Prostate gland (tissue), 2 donors: ENCODE measurements around the gene CECR2. TPM values are rescaled to one million over a fixed set of nuclear protein-coding genes. Genes with fewer than 3 reads are reported as not detected.

ENCODE experiments used
- DNase-seq: peaks from one replicate; pipeline ENCODE4 v3.0.0-alpha.2; 2019; ENCODE audit warnings: low spot score
- H3K27ac ChIP-seq, 2 donors: fragments of 200-600 bp; sonication (generic); 2 replicates each; pipeline ENCODE4 v1.5.1; 2017 to 2019
- H3K27me3 ChIP-seq: fragments of 200-600 bp; sonication (generic); replicated peaks from 2 replicates; pipeline ENCODE4 v1.5.1; 2019; ENCODE audit not compliant: insufficient read depth
- H3K36me3 ChIP-seq, 2 donors: fragments of 200-600 bp; sonication (generic); 1 replicate in 1 of 2; 2 replicates in 1 of 2; pipeline versions ENCODE4 v1.5.1 to v1.8.1; 2017 to 2019
- H3K4me1 ChIP-seq: fragments of 200-600 bp; sonication (generic); replicated peaks from 2 replicates; pipeline ENCODE4 v1.5.1; 2019
- H3K4me3 ChIP-seq, 2 donors: fragments of 200-600 bp; sonication (generic); 2 replicates each; pipeline ENCODE4 v1.5.1; 2017 to 2019
- H3K9me3 ChIP-seq: fragments of 200-600 bp; sonication (generic); 2 replicates; pipeline ENCODE4 v1.5.1; 2017
- POLR2A ChIP-seq: fragments of 450-650 bp; IDR thresholded peaks from one replicate; pipeline ENCODE4 v1.6.1; 2016; ENCODE audit warnings: antibody characterized with exemption, mild to moderate bottlenecking
- POLR2AphosphoS5 ChIP-seq: sonication (generic); formaldehyde crosslinking; IDR thresholded peaks from one replicate; pipeline ENCODE4 v1.6.1; 2017; ENCODE audit warnings: antibody characterized with exemption
- WGBS: methylation state at CpG from one replicate; pipeline ENCODE4 v1.1.5; 2018; 5-methylcytosine and 5-hydroxymethylcytosine counted together
- intact Hi-C: fragments of 100-400 bp; cut with DNase I; formaldehyde crosslinking; loops from one replicate; pipeline ENCODE4 v1.14.2; 2022
- total RNA-seq, 2 donors: library from RNA; depleted of rRNA; stranded (reverse); fragments of >200 nt; gene quantifications; one replicate each; pipeline ENCODE4 v1.1.0, GENCODE V29; 2016
- TF ChIP-seq, protein P1 (sequence below), 4 experiments: fragments of 200-600 bp in 2 of 4; fragments of 450-650 bp in 2 of 4; sonication (generic) in 2 of 4; IDR thresholded peaks; 1 replicate in 3 of 4; 2 replicates in 1 of 4; pipeline ENCODE4 v1.5.1; 2016 to 2019; ENCODE audit warnings: antibody characterized with exemption in 4 of 4, mild to moderate bottlenecking in 2 of 4, moderate library complexity in 2 of 4

The CECR2 gene
- total RNA-seq, 2 donors from 2014 or later = 3.1 to 10.1 TPM

DNA sequence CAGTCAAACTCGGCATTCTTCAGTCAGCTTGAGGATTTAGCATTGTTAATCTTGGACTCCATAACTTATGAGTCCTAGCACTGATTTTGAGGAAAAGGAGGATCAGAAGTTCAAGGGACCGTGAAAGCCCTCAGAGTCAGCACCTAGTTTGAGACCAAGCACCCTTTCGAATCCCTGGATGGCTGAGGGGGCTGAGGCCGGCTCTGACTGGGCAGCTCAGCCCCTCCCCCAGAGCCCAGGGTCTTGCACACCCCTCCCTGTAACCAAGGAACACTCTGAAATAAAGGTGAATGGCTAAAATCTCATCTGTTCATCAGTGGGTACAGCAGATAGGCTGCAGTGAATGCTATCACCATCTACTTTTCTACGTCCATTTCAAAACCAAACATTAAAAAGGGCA lies 221.3 kb downstream of the CECR2 start:
- Histone ChIP-seq H3K4me1 (no peaks in the 10 kb centered on the region), H3K4me3 (no peak overlapping the region), H3K36me3 (peaks cover 0 to 15% of the 10 kb centered on the region in 2 donors), H3K9me3 (no peaks in the 10 kb centered on the region), H3K27me3 (no peaks in the 10 kb centered on the region), H3K27ac (no peak overlapping the region)
- 79% methylated on average over 5 of the region's 5 CpGs for WGBS
- no peak for DNase-seq
- intact Hi-C loops = no loop called here
- no peak for TF ChIP-seq POLR2A
- TF ChIP-seq POLR2AphosphoS5 = no peak
- TF ChIP-seq, protein P1, sequence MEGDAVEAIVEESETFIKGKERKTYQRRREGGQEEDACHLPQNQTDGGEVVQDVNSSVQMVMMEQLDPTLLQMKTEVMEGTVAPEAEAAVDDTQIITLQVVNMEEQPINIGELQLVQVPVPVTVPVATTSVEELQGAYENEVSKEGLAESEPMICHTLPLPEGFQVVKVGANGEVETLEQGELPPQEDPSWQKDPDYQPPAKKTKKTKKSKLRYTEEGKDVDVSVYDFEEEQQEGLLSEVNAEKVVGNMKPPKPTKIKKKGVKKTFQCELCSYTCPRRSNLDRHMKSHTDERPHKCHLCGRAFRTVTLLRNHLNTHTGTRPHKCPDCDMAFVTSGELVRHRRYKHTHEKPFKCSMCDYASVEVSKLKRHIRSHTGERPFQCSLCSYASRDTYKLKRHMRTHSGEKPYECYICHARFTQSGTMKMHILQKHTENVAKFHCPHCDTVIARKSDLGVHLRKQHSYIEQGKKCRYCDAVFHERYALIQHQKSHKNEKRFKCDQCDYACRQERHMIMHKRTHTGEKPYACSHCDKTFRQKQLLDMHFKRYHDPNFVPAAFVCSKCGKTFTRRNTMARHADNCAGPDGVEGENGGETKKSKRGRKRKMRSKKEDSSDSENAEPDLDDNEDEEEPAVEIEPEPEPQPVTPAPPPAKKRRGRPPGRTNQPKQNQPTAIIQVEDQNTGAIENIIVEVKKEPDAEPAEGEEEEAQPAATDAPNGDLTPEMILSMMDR (IDR thresholded peaks at IDR 0.05) = no peak

DNA sequence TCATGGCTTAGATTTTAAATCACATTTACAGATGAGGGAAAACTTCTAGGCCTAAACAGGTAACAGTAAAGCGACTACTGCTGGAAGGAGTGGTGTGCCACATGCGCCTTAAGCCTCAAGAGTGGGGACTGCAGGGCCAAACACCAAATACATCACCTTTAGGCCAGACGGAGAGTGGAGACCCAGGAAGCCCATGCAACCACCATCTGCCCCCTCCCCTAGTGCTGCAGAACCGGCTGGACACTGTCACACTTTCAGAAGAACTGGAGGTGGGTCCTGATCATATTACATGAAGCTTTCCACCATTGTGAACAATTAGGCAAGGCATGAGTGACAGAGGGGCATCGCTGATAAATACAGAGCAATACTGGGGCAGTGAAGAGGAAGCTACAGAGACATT lies 222.9 kb downstream of the CECR2 start:
- Histone ChIP-seq H3K27ac (no peak overlapping the region), H3K4me1 (no peaks in the 10 kb centered on the region), H3K9me3 (no peaks in the 10 kb centered on the region), H3K36me3 (peaks cover 3 to 20% of the 10 kb centered on the region in 2 donors), H3K4me3 (no peak overlapping the region), H3K27me3 (no peaks in the 10 kb centered on the region)
- no peak for DNase-seq
- intact Hi-C loops = no loop called here
- TF ChIP-seq, protein P1 (IDR thresholded peaks at IDR 0.05) = no peak
- TF ChIP-seq POLR2A = no peak
- TF ChIP-seq POLR2AphosphoS5 = no peak
- 86% methylated on average over 5 of the region's 5 CpGs for WGBS

DNA sequence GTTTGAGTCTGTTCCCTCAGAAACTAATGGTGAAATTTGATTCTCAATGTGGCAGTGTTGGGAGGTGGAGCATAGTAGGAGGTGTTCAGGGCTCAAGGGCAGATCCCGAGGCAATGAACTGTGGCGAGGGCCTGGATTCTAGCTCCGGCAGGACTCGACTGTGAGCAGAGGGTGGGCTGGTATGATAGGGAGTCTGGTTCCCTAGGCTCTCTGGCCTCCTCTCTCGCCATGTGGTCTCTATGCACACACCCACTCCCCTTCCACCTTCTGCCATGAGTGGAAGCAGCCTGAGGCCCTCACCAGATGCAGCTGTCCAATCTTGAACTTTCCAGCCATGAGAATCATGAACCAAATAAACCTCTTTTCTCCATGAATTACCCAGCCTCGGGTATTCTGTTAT lies 227.0 kb downstream of the CECR2 start:
- WGBS = 96% methylated on average over 6 of the region's 6 CpGs
- H3K4me3 ChIP-seq = no peak overlapping the region
- intact Hi-C loops = no loop called here
- no peaks in the 10 kb centered on the region for H3K9me3 ChIP-seq
- peaks cover 3 to 34% of the 10 kb centered on the region in 2 donors for H3K36me3 ChIP-seq
- no peak for DNase-seq
- no peaks in the 10 kb centered on the region for H3K27me3 ChIP-seq
- H3K4me1 ChIP-seq = peaks cover 1% of the 10 kb centered on the region
- no peak overlapping the region for H3K27ac ChIP-seq
- TF ChIP-seq POLR2A = no peak
- no peak for TF ChIP-seq POLR2AphosphoS5
- TF ChIP-seq, protein P1 (IDR thresholded peaks at IDR 0.05) = no peak

DNA sequence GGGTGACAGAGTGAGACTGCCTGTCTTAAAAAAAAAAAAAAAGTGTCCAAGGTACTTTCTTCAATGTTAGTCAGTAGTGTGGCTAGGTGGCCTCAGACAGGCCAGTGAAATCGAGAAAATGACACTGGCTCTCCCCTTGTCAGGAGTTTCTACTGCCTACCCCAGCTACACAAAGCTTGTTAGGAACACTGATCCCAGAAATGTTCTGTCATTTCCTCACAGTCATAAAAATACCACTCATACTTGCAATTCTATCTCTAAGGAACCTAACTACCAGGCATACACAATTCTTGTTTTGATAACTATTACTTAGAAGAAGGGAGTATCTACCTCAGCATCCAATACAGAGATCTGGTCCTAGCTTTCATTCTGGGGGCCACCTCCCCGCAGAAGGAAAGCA lies 228.0 kb downstream of the CECR2 start:
- 93% methylated on average over 2 of the region's 2 CpGs for WGBS
- H3K4me3 ChIP-seq = no peak overlapping the region
- H3K4me1 ChIP-seq = peaks cover 5% of the 10 kb centered on the region
- TF ChIP-seq POLR2AphosphoS5 (no peak), POLR2A (no peak)
- TF ChIP-seq, protein P1 (IDR thresholded peaks at IDR 0.05) = no peak
- intact Hi-C loops = no loop called here
- no peak for DNase-seq
- H3K36me3 ChIP-seq = peaks cover 3 to 24% of the 10 kb centered on the region in 2 donors
- H3K9me3 ChIP-seq = no peaks in the 10 kb centered on the region
- no peak overlapping the region for H3K27ac ChIP-seq
- H3K27me3 ChIP-seq = no peaks in the 10 kb centered on the region

DNA sequence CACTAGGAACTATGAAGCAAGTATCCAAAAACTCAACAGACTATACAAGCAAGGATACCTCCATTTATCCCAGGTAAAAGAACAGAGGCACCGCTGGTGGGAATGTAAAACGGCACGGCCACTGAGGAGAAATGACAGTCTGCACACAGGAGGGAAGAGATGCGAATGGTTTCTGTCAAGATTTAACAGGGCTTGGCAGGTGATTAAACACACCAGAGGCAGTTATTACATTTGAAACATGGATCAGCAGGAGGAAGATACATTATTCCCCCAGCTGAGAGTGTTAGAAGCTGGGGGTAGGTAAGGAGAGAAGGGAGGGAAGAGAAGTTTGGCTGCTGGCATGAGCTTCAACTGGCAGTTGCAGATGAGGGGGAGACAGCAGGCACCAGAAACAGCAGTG lies 229.1 kb downstream of the CECR2 start:
- no peak overlapping the region for H3K27ac ChIP-seq
- intact Hi-C loops = no loop called here
- peaks cover 5% of the 10 kb centered on the region for H3K4me1 ChIP-seq
- DNase-seq = no peak
- no peak overlapping the region for H3K4me3 ChIP-seq
- 89% methylated on average over 4 of the region's 4 CpGs for WGBS
- TF ChIP-seq POLR2AphosphoS5 (no peak), POLR2A (no peak)
- TF ChIP-seq, protein P1 (IDR thresholded peaks at IDR 0.05) = no peak
- peaks cover 3 to 21% of the 10 kb centered on the region in 2 donors for H3K36me3 ChIP-seq
- H3K27me3 ChIP-seq = no peaks in the 10 kb centered on the region
- H3K9me3 ChIP-seq = no peaks in the 10 kb centered on the region
